Right ventricle myocardium inferior (tissue), 1 donor: ENCODE results near the gene ECSCR. TPM values are rescaled to one million over a fixed set of nuclear protein-coding genes. Genes with fewer than 3 reads are reported as not detected.

ENCODE experiments used
- ATAC-seq: fragments of 200-7000 bp; cut with Tn5 transposase; one replicate; pipeline ENCODE4 v1.9.1; 2020; ENCODE audit warnings: mild to moderate bottlenecking, moderate library complexity
- DNase-seq: peaks from one replicate; pipeline ENCODE4 v3.0.0; 2021; ENCODE audit errors: missing footprints
- intact Hi-C: fragments of 100-400 bp; cut with DNase I; formaldehyde crosslinking; loops from one replicate; pipeline ENCODE4 v1.11.0; 2022
- total RNA-seq: library from RNA; stranded (reverse); fragmentation: NEBNext Ultra II Directional; extraction: Animal tissue kit (Norgen Biotek cat#: 25700); gene quantifications from one replicate; pipeline ENCODE4 v1.2.1, GENCODE V29; 2021
- donor health status: DM: no; HTN: yes; CAD: no; lungs with severe emphysema.

ECSCR gene
- total RNA-seq, 1 donor from 2014 or later: 21.4 TPM

GRCh38 chr5:139403787-139404483 is 58.6 kb downstream of the ECSCR start, which contains the start of gene SPATA24:
Gene SPATA24, minus strand, starts transcription at chr5:139404089. Its CDS starts 29 bp downstream, at chr5:139404060.
- DNase-seq (peak; percentile 100), ATAC-seq (peak; percentile 97)
- intact Hi-C loops: no loop called here

- DNase-seq: no peak
- intact Hi-C loops: no loop called here
- ATAC-seq: no peak
These were observed 59.1 kb downstream of the ECSCR start for GRCh38 chr5:139403418-139403786.

GRCh38 chr5:139402561-139403158 is 59.9 kb downstream of the ECSCR start:
- intact Hi-C loops: no loop called here
- ATAC-seq: no peak

GRCh38 chr5:139401546-139401945 is 61.0 kb downstream of the ECSCR start:
- ATAC-seq (no peak), DNase-seq (no peak)
- intact Hi-C loops: no loop called here

More at GRCh38 chr5:139402561-139403158, 59.9 kb downstream of the ECSCR start:
- DNase-seq: no peak

GRCh38 chr5:139399501-139400121 is 62.9 kb downstream of the ECSCR start:
- intact Hi-C loops: no loop called here
- no peak for ATAC-seq
- DNase-seq: no peak

Other genes starting within 250 kb of the ECSCR start
- gene MATR3, start 169.0 kb downstream of the ECSCR start, total RNA-seq: 120 TPM
- gene PAIP2, start 120.9 kb downstream of the ECSCR start, total RNA-seq: 144 TPM
- gene SLC23A1, start 79.4 kb downstream of the ECSCR start, total RNA-seq: not detected
- 1.2 TPM for gene MZB1, start 72.8 kb downstream of the ECSCR start, total RNA-seq
- gene PROB1, start 67.6 kb downstream of the ECSCR start, total RNA-seq: 49.3 TPM
- gene SPATA24, start 58.7 kb downstream of the ECSCR start, total RNA-seq: 17.2 TPM
- gene DNAJC18, start 23.2 kb downstream of the ECSCR start, total RNA-seq: 7.9 TPM
- gene SMIM33, start 8.3 kb upstream of the ECSCR start, total RNA-seq: not detected
- 47.2 TPM for gene STING1, start 20.0 kb upstream of the ECSCR start, total RNA-seq
- 116 TPM for gene UBE2D2, start 98.6 kb upstream of the ECSCR start, total RNA-seq
- 74.1 TPM for gene CXXC5, start 185.6 kb upstream of the ECSCR start, total RNA-seq